PC-3 (cell line): Measurements from ENCODE around the gene UBALD2. TPM values are rescaled to one million over a fixed set of nuclear protein-coding genes. Genes with fewer than 3 reads are reported as not detected.
A peak's percentile ranks its signal among the peaks of the same experiment; 100 is the strongest.
"Not testable (repeated sequence)": the region's sequence is repeated elsewhere in the genome, so short reads cannot be mapped to it uniquely, and the experiment has no call there.

Source experiments
- ATAC-seq: fragments of 200-7000 bp; cut with Tn5 transposase; 2 replicates; pipeline ENCODE4 v1.9.1; 2020; ENCODE audit warnings: mild to moderate bottlenecking, moderate library complexity
- BruUV-seq: library from RNA; stranded (reverse); fragments of 400-500 nt; replicated peaks from 2 replicates; lab custom pipeline; 2021; lab: Mats Ljungman, UMichigan
- CTCF ChIA-PET: fragments of 300-600 bp; sonication (Branson Sonifier 250); formaldehyde crosslinking; loops from one replicate; lab custom pipeline; 2022; ENCODE audit warnings: antibody characterized with exemption; lab: Charles Lee
- POLR2A ChIA-PET: fragments of 300-600 bp; sonication (Branson Sonifier 250); formaldehyde crosslinking; loops from one replicate; lab custom pipeline; 2022; ENCODE audit warnings: antibody characterized with exemption; ENCODE audit not compliant: unreplicated experiment; lab: Charles Lee
- DNase-seq: peaks from one replicate; pipeline ENCODE4 v3.0.0-alpha.2; 2015
- H2AFZ ChIP-seq: fragments of 300-600 bp; sonication (generic); 2 replicates; pipeline ENCODE4 v1.6.0; 2016; ENCODE audit warnings: antibody characterized with exemption, low read length
- H3F3A ChIP-seq: fragments of 300-600 bp; sonication (generic); one replicate; pipeline ENCODE4 v1.6.0; 2017; ENCODE audit warnings: antibody characterized with exemption, low read length, control low read depth, mild to moderate bottlenecking; ENCODE audit not compliant: unreplicated experiment
- H3K27ac ChIP-seq: fragments of 300-600 bp; sonication (generic); 2 replicates; pipeline ENCODE4 v1.5.1; 2016; ENCODE audit warnings: mild to moderate bottlenecking, low read length
- H3K27me3 ChIP-seq: fragments of 300-600 bp; sonication (generic); 2 replicates; pipeline ENCODE4 v1.6.1; 2016; ENCODE audit warnings: low read length, mixed read lengths
- H3K36me3 ChIP-seq: fragments of 300-600 bp; sonication (generic); 2 replicates; pipeline ENCODE4 v1.6.1; 2016; ENCODE audit warnings: low read depth, mixed run types, low read length, mixed read lengths
- H3K4me1 ChIP-seq: fragments of 300-600 bp; sonication (generic); 2 replicates; pipeline ENCODE4 v1.5.1; 2016; ENCODE audit warnings: low read length; ENCODE audit not compliant: insufficient read depth
- H3K4me2 ChIP-seq: fragments of 300-600 bp; sonication (generic); 2 replicates; pipeline ENCODE4 v1.6.0; 2016; ENCODE audit warnings: low read length
- H3K4me3 ChIP-seq: fragments of 300-600 bp; sonication (generic); 2 replicates; pipeline ENCODE4 v1.5.1; 2016; ENCODE audit warnings: mild to moderate bottlenecking, low read length, mixed read lengths
- H3K79me2 ChIP-seq: fragments of 300-600 bp; sonication (generic); 2 replicates; pipeline ENCODE4 v1.6.1; 2017; ENCODE audit warnings: low read length, mixed read lengths
- H3K9ac ChIP-seq: fragments of 300-600 bp; sonication (generic); 2 replicates; pipeline ENCODE4 v1.6.0; 2016; ENCODE audit warnings: mild to moderate bottlenecking, low read length
- H3K9me2 ChIP-seq: fragments of 300-600 bp; sonication (generic); replicated peaks from 2 replicates; pipeline ENCODE4 v1.6.1; 2016; ENCODE audit warnings: mixed run types, low read length, mixed read lengths
- H3K9me3 ChIP-seq: fragments of 300-600 bp; sonication (generic); 2 replicates; pipeline ENCODE4 v1.6.1; 2016; ENCODE audit warnings: low read length, mixed read lengths
- H4K20me1 ChIP-seq: fragments of 300-600 bp; sonication (generic); 2 replicates; pipeline ENCODE4 v1.6.1; 2016; ENCODE audit warnings: low read length, mixed read lengths
- CTCF ChIP-seq: fragments of 300-600 bp; sonication (generic); conservative IDR thresholded peaks from 2 replicates; pipeline ENCODE4 v1.5.1; 2017; ENCODE audit warnings: antibody characterized with exemption, low read depth, mild to moderate bottlenecking, low read length
- EZH2 ChIP-seq: fragments of 300-600 bp; sonication (generic); IDR thresholded peaks from one replicate; pipeline ENCODE4 v1.6.1; 2017; ENCODE audit warnings: antibody characterized with exemption, mild to moderate bottlenecking, low read length; ENCODE audit not compliant: unreplicated experiment
- EZH2phosphoT487 ChIP-seq: fragments of 300-600 bp; sonication (generic); IDR thresholded peaks from 2 replicates; pipeline ENCODE4 v1.6.1; 2018; ENCODE audit warnings: mild to moderate bottlenecking, antibody characterized with exemption, low read length, borderline replicate concordance
- intact Hi-C: fragments of 100-400 bp; cut with micrococcal nuclease; formaldehyde crosslinking; loops from 2 replicates; pipeline ENCODE4 v1.9.0; 2023
- total RNA-seq: library from RNA; depleted of rRNA; stranded (reverse); fragments of >200 nt; gene quantifications from 2 replicates; pipeline ENCODE4 v1.2.3, GENCODE V29; 2014

The UBALD2 gene
- total RNA-seq, 1 experiment from 2014 or later = 59.5 TPM

GRCh38 chr17:76241691-76242255 lies 23.4 kb upstream of the UBALD2 start:
- H3K9me2 ChIP-seq = no peaks in the 10 kb centered on the region
- no peaks in the 10 kb centered on the region for H3K79me2 ChIP-seq
- no peak for DNase-seq
- H3K27ac ChIP-seq = no peak overlapping the region
- H3K4me1 ChIP-seq = peaks cover 24% of the 10 kb centered on the region
- H2AFZ ChIP-seq = no peak overlapping the region
- no TSS peak for BruUV-seq
- H3K27me3 ChIP-seq = no peaks in the 10 kb centered on the region
- ChIA-PET POLR2A (no interaction called here), CTCF (interaction anchor here (1.0 kb wide), 1 partner anchor 38 kb away, joined by 4 read pairs; no protein-coding TSS in a partner anchor)
- no peaks in the 10 kb centered on the region for H3K9me3 ChIP-seq
- no peak overlapping the region; the same call in 1 of the 2 replicates for H3K9ac ChIP-seq
- intact Hi-C loops = no loop called here
- H4K20me1 ChIP-seq = no peaks in the 10 kb centered on the region
- TF ChIP-seq CTCF (no peak), EZH2 (no peak), EZH2phosphoT487 (no peak)
- peak overlapping the region; percentile 75; the same call in 1 of the 2 replicates for H3K4me3 ChIP-seq
- no peak for ATAC-seq
- no peaks in the 10 kb centered on the region for H3K36me3 ChIP-seq
- H3F3A ChIP-seq = no peaks in the 10 kb centered on the region
- peak overlapping the region; percentile 88 for H3K4me2 ChIP-seq

- H3K27me3 ChIP-seq = no peaks in the 10 kb centered on the region
- H2AFZ ChIP-seq = no peak overlapping the region
- no peak for DNase-seq
- H3K4me2 ChIP-seq = no peak overlapping the region
- ChIA-PET POLR2A (interaction anchor here (0.6 kb wide), 2 partner anchors 8 to 10 kb away, joined by 4 to 5 read pairs; no protein-coding TSS in a partner anchor), CTCF (no interaction called here)
- ATAC-seq = no peak
- H3K9ac ChIP-seq = no peak overlapping the region
- H3K4me1 ChIP-seq = peaks cover 25% of the 10 kb centered on the region
- H3K4me3 ChIP-seq = no peak overlapping the region
- no peaks in the 10 kb centered on the region for H3F3A ChIP-seq
- TF ChIP-seq CTCF = no peak
- TF ChIP-seq EZH2 = no peak
- TF ChIP-seq EZH2phosphoT487 = no peak
- H3K9me3 ChIP-seq = no peaks in the 10 kb centered on the region
- no peak overlapping the region for H3K27ac ChIP-seq
- intact Hi-C loops = no loop called here
- BruUV-seq = no TSS peak
- H4K20me1 ChIP-seq = no peaks in the 10 kb centered on the region
- no peaks in the 10 kb centered on the region for H3K9me2 ChIP-seq
- no peaks in the 10 kb centered on the region for H3K79me2 ChIP-seq
- no peaks in the 10 kb centered on the region for H3K36me3 ChIP-seq
These were observed 21.1 kb upstream of the UBALD2 start for GRCh38 chr17:76243826-76244679.

- CTCF ChIA-PET = interaction anchor here (0.7 kb wide), 1 partner anchor 78 kb away, joined by 4 read pairs; no protein-coding TSS in a partner anchor
- H3K9ac ChIP-seq, H2AFZ ChIP-seq, H3K4me2 ChIP-seq, H3K79me2 ChIP-seq, H3F3A ChIP-seq, intact Hi-C loops, H3K9me3 ChIP-seq, H4K20me1 ChIP-seq, H3K36me3 ChIP-seq, BruUV-seq, DNase-seq, H3K9me2 ChIP-seq, H3K27ac ChIP-seq, ATAC-seq, H3K4me3 ChIP-seq, POLR2A ChIA-PET, H3K27me3 ChIP-seq: not testable (repeated sequence)
- peaks cover 23% of the 10 kb centered on the region for H3K4me1 ChIP-seq
These were observed 20.4 kb upstream of the UBALD2 start for GRCh38 chr17:76244721-76245120.
